Mesendoderm (in vitro differentiated cells): ENCODE results near the gene LMTK3.

ENCODE experiments used
- DNase-seq: peaks from one replicate; pipeline ENCODE4 v3.0.0; 2013
- H2AK5ac ChIP-seq: 2 replicates; pipeline ENCODE4 v1.6.1; 2013; ENCODE audit warnings: low read length, inconsistent platforms
- H2BK120ac ChIP-seq: 2 replicates; pipeline ENCODE4 v1.6.1; 2013; ENCODE audit warnings: low read depth, mild to moderate bottlenecking, low read length, moderate library complexity, mixed read lengths
- H2BK15ac ChIP-seq: replicated peaks from 2 replicates; pipeline ENCODE4 v1.6.1; 2013; ENCODE audit warnings: low read depth, mild to moderate bottlenecking, moderate library complexity
- H2BK5ac ChIP-seq: 2 replicates; pipeline ENCODE4 v1.6.1; 2013; ENCODE audit warnings: low read length, inconsistent platforms
- H3K18ac ChIP-seq: 2 replicates; pipeline ENCODE4 v1.6.1; 2013; ENCODE audit warnings: mild to moderate bottlenecking, low read length, mixed read lengths
- H3K23ac ChIP-seq: one replicate; pipeline ENCODE4 v1.6.1; 2013; ENCODE audit warnings: low read length
- H3K27ac ChIP-seq: 2 replicates; pipeline ENCODE4 v1.5.1; 2013; ENCODE audit warnings: low read depth, mild to moderate bottlenecking, inconsistent platforms, low read length, moderate library complexity
- H3K27me3 ChIP-seq: 2 replicates; pipeline ENCODE4 v1.6.1; 2013; ENCODE audit warnings: low read length, control low read depth, mild to moderate bottlenecking, inconsistent platforms; ENCODE audit not compliant: insufficient read depth, poor library complexity
- H3K36me3 ChIP-seq: 2 replicates; pipeline ENCODE4 v1.6.1; 2013; ENCODE audit warnings: low read length, inconsistent platforms; ENCODE audit not compliant: control insufficient read depth, insufficient read depth
- H3K4ac ChIP-seq: one replicate; pipeline ENCODE4 v1.6.1; 2013; ENCODE audit warnings: low read depth, mild to moderate bottlenecking, low read length, moderate library complexity
- H3K4me1 ChIP-seq: 2 replicates; pipeline ENCODE4 v1.6.1; 2013; ENCODE audit warnings: low read depth, low read length, inconsistent platforms; ENCODE audit not compliant: control insufficient read depth
- H3K4me2 ChIP-seq: 2 replicates; pipeline ENCODE4 v1.6.1; 2013; ENCODE audit warnings: low read length
- H3K4me3 ChIP-seq: 2 replicates; pipeline ENCODE4 v1.5.1; 2013; ENCODE audit warnings: mild to moderate bottlenecking, low read length
- H3K56ac ChIP-seq: one replicate; pipeline ENCODE4 v1.6.1; 2013; ENCODE audit warnings: low read length
- H3K79me1 ChIP-seq: 2 replicates; pipeline ENCODE4 v1.6.1; 2013; ENCODE audit warnings: low read length, inconsistent platforms
- H3K79me2 ChIP-seq: 2 replicates; pipeline ENCODE4 v1.6.1; 2013; ENCODE audit warnings: mild to moderate bottlenecking, low read length; ENCODE audit not compliant: control insufficient read depth, insufficient read depth
- H3K9ac ChIP-seq: 2 replicates; pipeline ENCODE4 v1.6.1; 2013; ENCODE audit warnings: low read length, inconsistent platforms
- H4K5ac ChIP-seq: one replicate; pipeline ENCODE4 v1.6.1; 2013; ENCODE audit warnings: low read length
- H4K8ac ChIP-seq: one replicate; pipeline ENCODE4 v1.6.1; 2013; ENCODE audit warnings: low read depth, mild to moderate bottlenecking, control low read depth, low read length, moderate library complexity
- WGBS: extraction: QIAGEN DNeasy Blood & Tissue Kit; methylation state at CpG from one replicate; pipeline ENCODE4 v1.1.7; 2013; ENCODE audit warnings: low lambda C conversion rate, missing lambda C conversion rate; ENCODE audit not compliant: insufficient coverage; ENCODE audit errors: extremely low coverage; 5-methylcytosine and 5-hydroxymethylcytosine counted together

The LMTK3 gene

GRCh38 chr19:48507911-48508439 is 3.7 kb downstream of the LMTK3 start:
- no peak overlapping the region for H3K18ac ChIP-seq
- no peak overlapping the region for H3K4me3 ChIP-seq
- DNase-seq, result no peak
- H4K8ac ChIP-seq, result no peak overlapping the region
- no peak overlapping the region for H2BK5ac ChIP-seq
- H3K4me2 ChIP-seq, result no peak overlapping the region
- H3K79me2 ChIP-seq, result no peaks in the 10 kb centered on the region
- WGBS, result no CpG with 5 or more reads among the region's 7 CpGs
- no peak overlapping the region for H2BK120ac ChIP-seq
- no peaks in the 10 kb centered on the region for H3K4me1 ChIP-seq
- no peak overlapping the region for H3K56ac ChIP-seq
- no peaks in the 10 kb centered on the region for H3K36me3 ChIP-seq
- no peak overlapping the region for H3K27ac ChIP-seq
- H3K79me1 ChIP-seq, result no peaks in the 10 kb centered on the region
- no peak overlapping the region for H3K23ac ChIP-seq
- H3K4ac ChIP-seq, result no peak overlapping the region
- H3K9ac ChIP-seq, result no peak overlapping the region
- no peak overlapping the region for H2BK15ac ChIP-seq
- H4K5ac ChIP-seq, result no peak overlapping the region
- H3K27me3 ChIP-seq, result no peaks in the 10 kb centered on the region
- no peak overlapping the region for H2AK5ac ChIP-seq

DNA sequence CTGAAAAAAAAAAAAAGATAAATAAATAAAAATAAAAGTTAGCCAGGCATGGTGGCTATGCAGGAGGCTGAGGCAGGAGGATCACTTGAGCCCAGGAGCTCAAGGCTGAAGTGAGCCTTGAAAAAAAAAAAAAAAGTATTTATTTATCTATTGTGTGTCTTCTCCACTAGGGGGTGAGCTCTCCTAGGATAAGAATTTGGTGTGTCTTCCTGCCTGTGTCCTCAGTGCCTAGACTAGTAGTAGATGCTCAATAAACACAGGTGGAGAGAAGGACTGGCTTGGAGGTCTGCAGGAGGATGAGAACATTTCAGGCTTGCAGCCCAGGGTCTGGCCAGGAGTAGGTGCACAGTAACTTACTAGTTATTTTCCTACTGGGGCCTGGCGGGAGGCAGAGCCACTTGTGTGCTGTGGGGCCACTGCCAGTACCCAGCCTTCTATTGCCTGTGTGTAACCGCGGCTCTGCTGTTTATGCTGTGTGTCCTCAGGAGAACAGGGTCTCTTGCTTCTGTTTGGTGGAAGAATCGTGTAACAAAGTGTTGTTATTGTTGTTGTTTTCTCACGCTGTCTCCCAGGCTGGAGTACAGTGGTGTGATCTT is 5.4 kb downstream of the LMTK3 start:
- H3K4ac ChIP-seq, result no peak overlapping the region
- H3K4me2 ChIP-seq, result no peak overlapping the region
- no peak overlapping the region for H3K4me3 ChIP-seq
- WGBS, result no CpG with 5 or more reads among the region's 5 CpGs
- H3K79me2 ChIP-seq, result no peaks in the 10 kb centered on the region
- DNase-seq, result peak; percentile 78
- H3K23ac ChIP-seq, result no peak overlapping the region
- H3K4me1 ChIP-seq, result no peaks in the 10 kb centered on the region
- no peak overlapping the region for H2AK5ac ChIP-seq
- H4K5ac ChIP-seq, result no peak overlapping the region
- no peaks in the 10 kb centered on the region for H3K79me1 ChIP-seq
- H3K36me3 ChIP-seq, result no peaks in the 10 kb centered on the region
- H3K18ac ChIP-seq, result no peak overlapping the region
- H2BK120ac ChIP-seq, result no peak overlapping the region
- no peak overlapping the region for H4K8ac ChIP-seq
- no peak overlapping the region for H3K56ac ChIP-seq
- H2BK5ac ChIP-seq, result no peak overlapping the region
- H3K9ac ChIP-seq, result no peak overlapping the region
- no peak overlapping the region for H3K27ac ChIP-seq
- H3K27me3 ChIP-seq, result no peaks in the 10 kb centered on the region
- no peak overlapping the region for H2BK15ac ChIP-seq

GRCh38 chr19:48502350-48503018 is 9.2 kb downstream of the LMTK3 start:
- Histone ChIP-seq H3K56ac (peak overlapping the region; percentile 29), H3K36me3 (no peaks in the 10 kb centered on the region), H3K18ac (no peak overlapping the region), H3K27me3 (no peaks in the 10 kb centered on the region), H3K79me2 (no peaks in the 10 kb centered on the region), H2BK5ac (no peak overlapping the region), H3K4me3 (no peak overlapping the region), H2AK5ac (no peak overlapping the region), H2BK15ac (no peak overlapping the region), H3K27ac (no peak overlapping the region), H3K4me2 (peak overlapping the region; percentile 48), H2BK120ac (no peak overlapping the region), H3K23ac (no peak overlapping the region), H4K5ac (no peak overlapping the region), H4K8ac (no peak overlapping the region), H3K79me1 (no peaks in the 10 kb centered on the region), H3K4ac (no peak overlapping the region), H3K4me1 (peaks cover 3% of the 10 kb centered on the region), H3K9ac (peak overlapping the region; percentile 44)
- no peak for DNase-seq
- no CpG with 5 or more reads among the region's 27 CpGs for WGBS

- H3K4ac ChIP-seq, result no peak overlapping the region
- H3K79me2 ChIP-seq, result no peaks in the 10 kb centered on the region
- peak overlapping the region; percentile 21 for H3K4me3 ChIP-seq
- H2AK5ac ChIP-seq, result no peak overlapping the region
- peak overlapping the region; percentile 68 for H3K27ac ChIP-seq
- H4K5ac ChIP-seq, result no peak overlapping the region
- no peaks in the 10 kb centered on the region for H3K79me1 ChIP-seq
- H3K23ac ChIP-seq, result no peak overlapping the region
- no peak overlapping the region for H3K18ac ChIP-seq
- WGBS, result no CpG with 5 or more reads among the region's 20 CpGs
- peak overlapping the region; percentile 86 for H3K4me2 ChIP-seq
- no peak overlapping the region for H2BK15ac ChIP-seq
- H3K4me1 ChIP-seq, result peaks cover 3% of the 10 kb centered on the region
- H3K36me3 ChIP-seq, result no peaks in the 10 kb centered on the region
- DNase-seq, result peak; percentile 100
- H3K56ac ChIP-seq, result peak overlapping the region; percentile 88
- peak overlapping the region; percentile 71 for H3K9ac ChIP-seq
- peak overlapping the region; percentile 54 for H2BK5ac ChIP-seq
- H3K27me3 ChIP-seq, result no peaks in the 10 kb centered on the region
- no peak overlapping the region for H2BK120ac ChIP-seq
- H4K8ac ChIP-seq, result no peak overlapping the region
Observed at GRCh38 chr19:48501494-48502349, 9.9 kb downstream of the LMTK3 start.

GRCh38 chr19:48500830-48501493 is 10.7 kb downstream of the LMTK3 start:
- no peak for DNase-seq

More at GRCh38 chr19:48500830-48501493, 10.7 kb downstream of the LMTK3 start:
- Histone ChIP-seq H3K79me1 (no peaks in the 10 kb centered on the region), H3K4me3 (peak overlapping the region; percentile 21), H4K5ac (no peak overlapping the region), H2BK15ac (no peak overlapping the region), H3K27ac (no peak overlapping the region), H3K4me1 (peaks cover 3% of the 10 kb centered on the region), H3K36me3 (no peaks in the 10 kb centered on the region), H2BK120ac (no peak overlapping the region), H3K56ac (peak overlapping the region; percentile 88), H3K79me2 (no peaks in the 10 kb centered on the region), H3K4ac (no peak overlapping the region), H3K18ac (no peak overlapping the region), H4K8ac (no peak overlapping the region), H3K9ac (peak overlapping the region; percentile 71), H2BK5ac (no peak overlapping the region), H3K27me3 (no peaks in the 10 kb centered on the region), H2AK5ac (no peak overlapping the region), H3K23ac (no peak overlapping the region), H3K4me2 (peak overlapping the region; percentile 86)
- WGBS, result no CpG with 5 or more reads among the region's 32 CpGs
